Activated T-cell treated with anti-CD3 and anti-CD28 coated beads, Interleukin-2, amount 50 U/mL, for 24 hours (primary cell): ENCODE data around the gene CAMK1G.

Experiments
- DNase-seq: peaks from one replicate; pipeline ENCODE4 v3.0.0-alpha.2; 2020
- H3K27ac Mint-ChIP-seq: 2 replicates; pipeline ENCODE4 v1.8.0; 2020; ENCODE audit warnings: mild to moderate bottlenecking, mixed read lengths
- H3K27me3 Mint-ChIP-seq: 2 replicates; pipeline ENCODE4 v1.8.0; 2020; ENCODE audit warnings: mixed read lengths
- H3K36me3 Mint-ChIP-seq: 2 replicates; pipeline ENCODE4 v1.8.0; 2020; ENCODE audit warnings: low read depth, mixed read lengths
- H3K4me1 Mint-ChIP-seq: 2 replicates; pipeline ENCODE4 v1.8.0; 2020; ENCODE audit warnings: low read depth, mixed read lengths
- H3K4me3 Mint-ChIP-seq: 2 replicates; pipeline ENCODE4 v1.8.0; 2020; ENCODE audit warnings: mild to moderate bottlenecking, moderate library complexity, mixed read lengths
- H3K9me3 Mint-ChIP-seq: 2 replicates; pipeline ENCODE4 v1.8.0; 2020; ENCODE audit warnings: mixed read lengths

CAMK1G gene

GRCh38 chr1:209616366-209617046 lies 33.0 kb downstream of the CAMK1G start:
- H3K27ac Mint-ChIP-seq = no peak overlapping the region
- no peaks in the 10 kb centered on the region for H3K9me3 Mint-ChIP-seq
- H3K36me3 Mint-ChIP-seq = no peaks in the 10 kb centered on the region
- no peak for DNase-seq
- H3K27me3 Mint-ChIP-seq = no peaks in the 10 kb centered on the region
- H3K4me3 Mint-ChIP-seq = no peak overlapping the region
- peaks cover 6% of the 10 kb centered on the region for H3K4me1 Mint-ChIP-seq

DNA sequence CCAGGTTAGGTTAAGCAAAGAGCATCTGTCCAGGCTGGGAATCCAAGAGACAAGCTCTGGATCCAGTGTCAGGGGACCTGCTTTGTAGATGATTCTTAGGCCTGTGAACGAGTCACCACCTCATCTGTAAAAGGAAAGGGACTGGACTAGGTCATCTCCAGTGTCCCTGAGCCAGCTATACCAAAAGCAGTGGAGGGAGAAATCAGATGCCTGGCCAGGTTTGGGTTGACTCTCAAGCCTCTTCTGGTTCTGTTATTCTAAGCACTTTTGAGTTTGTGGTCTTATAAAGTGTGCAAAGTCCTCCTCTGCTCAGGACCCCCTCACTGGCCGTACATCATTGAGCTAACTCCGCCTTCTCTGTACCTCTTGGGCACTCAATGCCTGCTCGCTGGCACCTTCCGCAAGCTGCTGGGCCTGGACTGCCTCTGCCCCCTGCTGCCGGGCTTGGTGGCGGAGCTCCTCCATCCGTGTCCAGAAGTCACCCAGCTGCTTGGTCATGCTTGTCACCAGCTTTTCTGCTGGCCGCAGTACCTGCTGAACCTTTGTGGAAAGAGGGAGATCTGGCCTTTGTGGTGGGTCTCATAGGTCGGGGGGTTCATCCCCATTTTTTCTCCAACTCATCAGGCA lies 33.6 kb downstream of the CAMK1G start:
- H3K27ac Mint-ChIP-seq = no peak overlapping the region
- no peaks in the 10 kb centered on the region for H3K36me3 Mint-ChIP-seq
- no peaks in the 10 kb centered on the region for H3K27me3 Mint-ChIP-seq
- H3K9me3 Mint-ChIP-seq = no peaks in the 10 kb centered on the region
- H3K4me3 Mint-ChIP-seq = no peak overlapping the region
- DNase-seq = no peak
- H3K4me1 Mint-ChIP-seq = peaks cover 6% of the 10 kb centered on the region

DNA sequence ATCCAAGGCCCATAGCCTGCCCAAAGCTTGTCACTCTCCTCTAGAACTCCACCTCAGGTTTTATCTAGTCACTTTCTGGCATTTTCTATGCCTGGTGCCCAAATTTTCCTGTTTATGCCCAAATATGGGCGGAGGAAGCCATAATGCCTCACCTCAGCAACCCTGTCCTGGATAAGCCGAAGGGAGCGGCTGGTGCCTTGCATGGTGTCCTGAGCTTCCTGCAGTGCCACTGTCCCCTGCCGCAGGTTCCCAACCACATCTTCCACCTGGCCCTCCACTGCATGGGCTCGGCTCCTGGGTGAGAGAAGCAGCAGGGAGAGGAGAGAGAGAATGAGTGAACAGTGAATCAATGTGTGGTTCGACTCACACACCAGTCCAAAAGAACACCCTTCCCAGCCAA lies 34.2 kb downstream of the CAMK1G start:
- Mint-ChIP-seq H3K4me1 (peaks cover 6% of the 10 kb centered on the region), H3K4me3 (no peak overlapping the region), H3K36me3 (no peaks in the 10 kb centered on the region), H3K27ac (no peak overlapping the region), H3K9me3 (no peaks in the 10 kb centered on the region), H3K27me3 (no peaks in the 10 kb centered on the region)
- DNase-seq = no peak

- no peaks in the 10 kb centered on the region for H3K36me3 Mint-ChIP-seq
- no peak for DNase-seq
- H3K4me1 Mint-ChIP-seq = peaks cover 6% of the 10 kb centered on the region
- H3K4me3 Mint-ChIP-seq = no peak overlapping the region
- no peak overlapping the region for H3K27ac Mint-ChIP-seq
- no peaks in the 10 kb centered on the region for H3K9me3 Mint-ChIP-seq
- H3K27me3 Mint-ChIP-seq = no peaks in the 10 kb centered on the region
Measured at GRCh38 chr1:209618291-209618690, 34.8 kb downstream of the CAMK1G start.

DNA sequence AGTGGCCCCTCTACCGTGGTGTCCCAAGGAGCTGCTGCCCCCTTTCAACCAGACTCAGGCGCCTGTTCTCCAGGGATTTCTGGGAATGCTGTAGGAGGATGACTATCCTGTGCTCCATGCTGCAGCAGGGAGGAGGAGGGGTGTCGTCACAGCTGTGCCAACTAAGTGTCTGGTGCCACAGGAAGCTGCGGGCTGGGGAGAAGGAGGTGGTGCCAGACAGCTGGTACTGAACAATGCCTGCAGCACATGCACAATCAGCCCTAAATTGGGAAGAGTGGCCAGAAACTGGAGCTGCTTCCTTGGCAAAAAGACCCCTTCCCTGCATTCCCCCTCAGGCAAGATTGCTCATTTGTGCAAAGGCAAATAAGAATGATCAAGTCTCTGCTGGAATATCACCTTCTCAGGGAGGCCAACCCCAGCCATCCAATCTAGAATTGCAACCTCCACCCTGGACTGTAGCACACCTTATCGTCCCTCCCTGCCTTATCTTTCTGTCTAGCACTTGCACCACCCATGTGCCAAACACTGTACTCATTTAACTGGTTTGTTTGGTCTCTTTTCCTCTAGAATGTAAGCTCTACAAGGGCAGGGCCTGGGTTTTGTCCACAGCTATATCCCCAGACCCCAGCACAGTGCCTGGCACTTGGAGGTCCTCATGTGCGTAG lies 35.4 kb downstream of the CAMK1G start:
- H3K9me3 Mint-ChIP-seq = no peaks in the 10 kb centered on the region
- no peaks in the 10 kb centered on the region for H3K36me3 Mint-ChIP-seq

GRCh38 chr1:209619696-209620486 lies 36.4 kb downstream of the CAMK1G start:
- peaks cover 6% of the 10 kb centered on the region for H3K4me1 Mint-ChIP-seq
- no peaks in the 10 kb centered on the region for H3K36me3 Mint-ChIP-seq
- no peak for DNase-seq
- H3K4me3 Mint-ChIP-seq = no peak overlapping the region
- no peak overlapping the region for H3K27ac Mint-ChIP-seq
- H3K27me3 Mint-ChIP-seq = no peaks in the 10 kb centered on the region
- H3K9me3 Mint-ChIP-seq = no peaks in the 10 kb centered on the region

More for the DNA sequence above, 35.4 kb downstream of the CAMK1G start:
- Mint-ChIP-seq H3K4me3 (no peak overlapping the region), H3K27me3 (no peaks in the 10 kb centered on the region), H3K27ac (no peak overlapping the region), H3K4me1 (peaks cover 6% of the 10 kb centered on the region)
- DNase-seq = no peak

DNA sequence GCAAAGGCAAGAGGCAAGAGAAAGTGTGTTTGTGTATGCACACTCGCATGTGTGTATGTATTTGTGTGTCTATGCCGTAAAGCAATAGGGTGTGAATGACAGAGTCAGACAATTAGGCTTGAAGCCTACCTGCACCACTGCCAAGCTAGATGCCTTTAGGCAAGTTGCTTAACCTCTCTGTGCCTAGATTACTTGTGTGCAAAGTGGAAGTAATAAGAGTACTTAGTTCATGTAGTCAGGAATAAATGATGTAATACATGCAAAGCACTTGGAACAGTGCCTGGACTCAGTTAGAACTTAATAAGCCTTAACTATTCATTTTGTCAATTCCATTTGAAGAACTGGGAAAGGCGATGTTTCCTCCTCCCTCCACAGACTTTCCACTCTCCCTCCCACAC lies 37.0 kb downstream of the CAMK1G start:
- DNase-seq = no peak
- no peaks in the 10 kb centered on the region for H3K27me3 Mint-ChIP-seq
- no peaks in the 10 kb centered on the region for H3K36me3 Mint-ChIP-seq
- no peak overlapping the region for H3K27ac Mint-ChIP-seq
- H3K9me3 Mint-ChIP-seq = no peaks in the 10 kb centered on the region
- H3K4me1 Mint-ChIP-seq = peaks cover 6% of the 10 kb centered on the region
- H3K4me3 Mint-ChIP-seq = no peak overlapping the region

GRCh38 chr1:209621286-209621685 lies 37.8 kb downstream of the CAMK1G start:
- no peak overlapping the region for H3K27ac Mint-ChIP-seq
- H3K9me3 Mint-ChIP-seq = no peaks in the 10 kb centered on the region
- no peak for DNase-seq
- no peak overlapping the region for H3K4me3 Mint-ChIP-seq
- H3K27me3 Mint-ChIP-seq = no peaks in the 10 kb centered on the region
- H3K4me1 Mint-ChIP-seq = peaks cover 6% of the 10 kb centered on the region
- H3K36me3 Mint-ChIP-seq = no peaks in the 10 kb centered on the region

- H3K27me3 Mint-ChIP-seq = no peaks in the 10 kb centered on the region
- H3K27ac Mint-ChIP-seq = no peak overlapping the region
- no peak for DNase-seq
- H3K9me3 Mint-ChIP-seq = no peaks in the 10 kb centered on the region
- H3K36me3 Mint-ChIP-seq = no peaks in the 10 kb centered on the region
- no peak overlapping the region for H3K4me3 Mint-ChIP-seq
- H3K4me1 Mint-ChIP-seq = peaks cover 6% of the 10 kb centered on the region
Measured at GRCh38 chr1:209621741-209622655, 38.5 kb downstream of the CAMK1G start.

DNA sequence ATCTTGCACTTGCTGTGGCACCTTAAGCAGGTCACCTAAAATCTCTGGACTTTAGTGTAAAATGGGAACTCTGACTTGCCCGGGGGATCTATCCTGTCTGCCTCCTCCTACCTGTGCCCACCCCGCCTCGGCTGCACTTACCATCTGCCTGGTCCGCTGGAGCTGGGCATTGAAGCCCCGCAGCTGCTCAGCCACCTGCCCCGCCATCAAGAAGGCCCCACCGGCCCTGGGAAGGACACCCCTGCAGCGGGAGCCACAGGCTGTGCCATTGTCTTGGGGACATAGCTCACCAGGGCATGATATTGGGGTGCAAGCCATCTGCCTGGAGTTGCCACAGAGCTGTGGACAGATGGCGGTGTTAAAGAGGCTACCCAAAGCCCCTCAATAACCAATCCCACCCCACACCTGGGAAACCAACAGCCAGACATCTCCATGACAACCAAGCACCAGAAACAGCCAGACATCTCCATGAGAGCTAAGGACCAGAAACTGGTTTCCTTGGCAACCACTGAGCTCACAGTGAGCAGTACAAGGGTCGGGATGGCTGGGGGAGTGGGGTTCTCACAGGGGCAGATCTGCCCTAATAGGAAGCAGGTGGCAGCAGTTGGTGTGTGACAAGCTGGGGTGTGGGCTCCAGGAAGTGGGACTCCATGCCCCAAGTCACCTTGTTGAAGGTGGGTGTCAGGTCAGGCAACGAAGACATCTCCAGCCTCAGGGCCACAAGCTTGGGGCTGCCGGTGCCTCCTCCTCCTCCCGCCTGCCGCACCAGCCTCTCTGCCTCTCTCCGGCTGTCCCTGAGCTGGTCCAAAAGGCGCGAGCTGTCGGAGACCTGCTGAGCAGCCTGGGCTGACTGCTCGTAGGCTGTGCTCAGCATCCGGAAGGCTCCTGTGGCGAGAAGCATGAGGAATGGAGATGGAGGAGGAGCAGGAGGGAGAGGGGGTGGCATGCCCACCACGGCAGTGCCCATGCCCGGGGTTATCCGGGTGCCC lies 39.6 kb downstream of the CAMK1G start:
- Mint-ChIP-seq H3K27me3 (no peaks in the 10 kb centered on the region), H3K4me3 (no peak overlapping the region), H3K27ac (no peak overlapping the region), H3K9me3 (no peaks in the 10 kb centered on the region), H3K4me1 (peaks cover 8% of the 10 kb centered on the region), H3K36me3 (no peaks in the 10 kb centered on the region)
- no peak for DNase-seq

DNA sequence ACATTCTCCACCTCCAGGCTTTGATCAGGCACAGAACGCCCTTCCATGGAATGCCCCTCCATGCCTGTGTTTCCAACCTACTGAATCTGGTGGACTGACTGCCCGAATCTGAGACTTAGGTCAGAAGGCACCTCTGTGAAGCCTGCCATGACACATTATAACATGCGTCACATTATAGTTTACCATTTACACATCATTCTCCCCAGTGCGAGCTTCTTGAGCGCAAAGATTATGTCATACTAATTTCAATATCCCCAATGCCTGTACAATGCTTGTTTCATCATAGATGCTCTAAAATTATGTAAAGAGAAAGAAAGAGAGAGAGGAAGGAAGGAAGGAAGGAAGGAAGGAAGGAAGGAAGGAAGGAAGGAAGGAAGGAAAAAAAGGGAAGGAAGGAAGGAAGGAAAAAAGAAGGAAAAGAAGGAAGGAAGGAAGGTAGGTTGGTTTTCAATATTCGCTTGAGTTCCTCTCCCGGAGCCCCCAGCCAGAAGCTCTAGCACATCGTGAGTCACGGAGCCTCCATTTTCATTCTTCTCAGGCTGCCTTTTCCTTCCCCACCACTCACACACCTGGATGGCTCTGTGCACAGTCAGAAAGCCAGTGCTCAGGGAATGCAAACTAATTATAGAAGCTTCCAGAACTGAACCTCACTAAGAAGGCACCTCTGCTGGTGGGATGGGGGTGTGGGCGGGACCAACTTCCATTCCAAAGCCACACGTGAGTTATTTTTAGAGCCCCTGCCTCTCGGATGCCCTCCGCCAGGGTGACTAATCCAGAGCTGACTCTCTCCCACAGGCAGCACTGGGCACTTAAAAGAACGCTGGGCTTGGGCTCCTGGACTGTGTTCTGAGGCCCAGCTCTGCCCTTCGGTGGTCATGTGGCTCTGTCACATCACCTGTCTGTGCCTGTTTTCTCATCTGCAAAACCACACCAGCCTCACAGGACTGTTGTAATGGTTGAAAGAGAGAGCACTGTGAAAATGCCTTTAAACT lies 41.3 kb downstream of the CAMK1G start:
- no peak overlapping the region for H3K27ac Mint-ChIP-seq
- H3K27me3 Mint-ChIP-seq = no peaks in the 10 kb centered on the region
- H3K36me3 Mint-ChIP-seq = no peaks in the 10 kb centered on the region
- no peak overlapping the region for H3K4me3 Mint-ChIP-seq
- no peaks in the 10 kb centered on the region for H3K9me3 Mint-ChIP-seq
- no peak for DNase-seq
- peaks cover 8% of the 10 kb centered on the region for H3K4me1 Mint-ChIP-seq

DNA sequence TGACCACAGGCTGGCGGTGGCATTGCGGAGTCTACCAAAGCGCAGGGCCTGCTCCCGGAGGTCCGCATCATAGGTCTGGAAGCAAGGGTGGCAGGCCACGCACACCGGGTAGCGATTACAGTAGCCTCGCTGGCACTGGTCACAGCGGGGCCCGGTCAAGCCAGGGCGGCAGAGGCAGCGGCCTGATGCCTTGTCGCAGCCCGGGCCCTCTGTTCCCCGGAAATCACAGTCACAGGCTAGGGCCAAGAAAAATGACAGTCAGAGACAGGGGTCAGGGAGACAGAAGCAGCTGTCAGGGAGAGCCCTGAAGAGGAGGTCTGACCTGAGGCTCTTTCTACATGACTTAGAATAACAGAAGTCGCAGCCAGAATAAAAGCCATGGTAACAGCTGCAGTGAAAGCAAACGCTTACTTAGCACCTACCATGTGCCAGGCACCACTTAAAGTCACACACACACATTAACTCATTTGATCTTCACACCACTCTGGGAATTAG lies 42.3 kb downstream of the CAMK1G start:
- Mint-ChIP-seq H3K36me3 (no peaks in the 10 kb centered on the region), H3K27me3 (no peaks in the 10 kb centered on the region), H3K4me1 (peaks cover 8% of the 10 kb centered on the region), H3K9me3 (no peaks in the 10 kb centered on the region), H3K4me3 (no peak overlapping the region), H3K27ac (no peak overlapping the region)
- no peak for DNase-seq
